ENCODE measurements around the gene ARHGAP5. TPM values are rescaled to one million over a fixed set of nuclear protein-coding genes. Genes with fewer than 3 reads are reported as not detected.
A peak's percentile ranks its signal among the peaks of the same experiment; 100 is the strongest.

The ARHGAP5 gene
- total and polyA plus RNA-seq, 2 donors, result 25.9 to 64.1 TPM

DNA sequence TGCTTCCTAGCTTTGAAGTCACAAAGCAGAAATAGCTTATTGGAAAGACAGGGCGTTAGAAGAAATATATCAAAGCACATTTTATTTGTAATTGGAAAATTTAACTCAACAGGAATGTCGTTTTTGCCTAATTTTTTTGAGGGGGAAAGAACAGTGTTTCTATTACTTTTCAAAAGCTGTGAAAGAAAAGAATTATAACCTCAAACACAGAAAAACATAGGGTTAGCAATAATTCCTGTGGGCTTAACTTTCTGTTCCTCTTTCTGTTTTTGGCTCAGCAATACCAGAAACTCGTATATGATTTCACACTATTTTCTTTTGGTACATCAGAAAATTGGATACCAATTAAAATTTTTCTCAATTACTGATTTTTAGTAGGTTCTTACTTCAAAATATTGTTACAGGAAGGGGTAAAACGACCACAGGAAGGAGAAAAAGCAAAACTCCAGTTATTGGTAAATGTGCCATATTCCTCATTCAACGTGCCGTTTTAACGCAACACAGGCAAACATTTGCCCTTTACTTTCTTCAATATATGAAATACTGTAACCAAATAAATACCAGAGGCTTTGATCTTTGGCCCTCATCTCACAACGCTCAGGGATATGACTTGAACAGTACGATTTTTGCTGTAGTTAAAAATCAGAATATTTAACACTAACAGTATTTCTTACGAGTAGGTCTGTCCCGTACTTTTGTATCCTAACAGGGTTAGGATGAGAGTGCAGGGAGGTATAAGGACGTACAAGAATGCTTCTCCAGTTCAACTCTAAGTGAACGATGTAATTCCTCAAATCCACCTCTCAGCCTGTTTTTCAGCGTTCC, 123.5 kb downstream of the ARHGAP5 start:
- H3K9me3 ChIP-seq (ENCODE audit: control insufficient read depth in 2 of 2, insufficient read depth in 1 of 2, low read length in 1 of 2), result no peaks in the 10 kb centered on the region
- peaks cover 8 to 10% of the 10 kb centered on the region in 2 donors for H3K4me1 ChIP-seq (ENCODE audit: control insufficient read depth in 2 of 2, insufficient read depth in 2 of 2, low read length in 2 of 2)
- DNase-seq (ENCODE audit: low read depth in 6 of 9, low spot score in 9 of 9), result peak in 3 of 9 donors; percentile 11 to 24 (median 13)
- H3K27ac ChIP-seq (ENCODE audit: low read depth in 1 of 2, low read length in 1 of 2), result peak overlapping the region in 1 of 2 donors; percentile 89
- peak overlapping the region; percentile 65 to 78 for H3K4me3 ChIP-seq (ENCODE audit: low read length in 2 of 2)
- peaks cover 0 to 2% of the 10 kb centered on the region in 2 donors for H3K27me3 ChIP-seq (ENCODE audit: control insufficient read depth in 2 of 2, insufficient read depth in 1 of 2, low read length in 1 of 2)
- H3K36me3 ChIP-seq (ENCODE audit: control insufficient read depth in 2 of 2, insufficient read depth in 2 of 2, low read length in 1 of 2), result no peaks in the 10 kb centered on the region
- 4% methylated on average over 14 of the region's 14 CpGs for WGBS

DNA sequence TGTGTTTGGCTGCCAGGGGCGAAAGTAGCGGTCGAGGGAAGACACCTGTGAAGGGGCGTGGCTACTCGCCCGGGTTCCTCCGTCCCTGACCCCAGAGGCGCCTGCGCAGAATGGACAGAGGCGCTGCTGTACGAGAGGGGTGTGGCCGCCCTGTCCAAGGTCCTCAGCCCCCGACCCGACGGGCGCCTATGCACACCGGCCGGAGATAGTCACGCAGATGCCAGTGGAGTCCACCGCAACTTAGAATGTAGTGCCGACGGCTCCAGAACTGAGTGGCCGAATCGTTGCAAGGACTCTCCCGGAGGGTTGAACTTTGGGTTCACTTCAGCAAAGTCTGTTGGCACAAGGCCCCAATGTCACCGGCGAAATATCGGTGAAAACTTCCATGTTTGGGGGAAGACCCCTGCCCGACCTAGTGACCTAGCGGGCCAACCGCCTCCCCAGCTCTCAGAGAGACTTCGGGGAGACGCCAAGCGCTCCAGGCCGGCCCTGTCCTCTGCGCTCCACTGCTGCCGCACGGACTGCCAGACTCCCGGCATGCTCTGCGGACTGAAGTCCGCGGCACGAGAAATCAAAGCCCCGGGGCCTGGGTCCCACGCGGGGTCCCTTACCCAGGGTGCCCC, 124.2 kb downstream of the ARHGAP5 start:
- peak overlapping the region; percentile 78 to 89 for H3K27ac ChIP-seq (ENCODE audit: low read depth in 1 of 2, low read length in 1 of 2)
- peaks cover 8 to 10% of the 10 kb centered on the region in 2 donors for H3K4me1 ChIP-seq (ENCODE audit: control insufficient read depth in 2 of 2, insufficient read depth in 2 of 2, low read length in 2 of 2)
- WGBS, result under 1% methylated on average over 46 of the region's 46 CpGs
- no peaks in the 10 kb centered on the region for H3K9me3 ChIP-seq (ENCODE audit: control insufficient read depth in 2 of 2, insufficient read depth in 1 of 2, low read length in 1 of 2)
- peak overlapping the region; percentile 65 to 78 for H3K4me3 ChIP-seq (ENCODE audit: low read length in 2 of 2)
- DNase-seq (ENCODE audit: low read depth in 6 of 9, low spot score in 9 of 9), result peak; percentile 24 to 74 (median 59)
- peaks cover 0 to 2% of the 10 kb centered on the region in 2 donors for H3K27me3 ChIP-seq (ENCODE audit: control insufficient read depth in 2 of 2, insufficient read depth in 1 of 2, low read length in 1 of 2)
- no peaks in the 10 kb centered on the region for H3K36me3 ChIP-seq (ENCODE audit: control insufficient read depth in 2 of 2, insufficient read depth in 2 of 2, low read length in 1 of 2)

DNA sequence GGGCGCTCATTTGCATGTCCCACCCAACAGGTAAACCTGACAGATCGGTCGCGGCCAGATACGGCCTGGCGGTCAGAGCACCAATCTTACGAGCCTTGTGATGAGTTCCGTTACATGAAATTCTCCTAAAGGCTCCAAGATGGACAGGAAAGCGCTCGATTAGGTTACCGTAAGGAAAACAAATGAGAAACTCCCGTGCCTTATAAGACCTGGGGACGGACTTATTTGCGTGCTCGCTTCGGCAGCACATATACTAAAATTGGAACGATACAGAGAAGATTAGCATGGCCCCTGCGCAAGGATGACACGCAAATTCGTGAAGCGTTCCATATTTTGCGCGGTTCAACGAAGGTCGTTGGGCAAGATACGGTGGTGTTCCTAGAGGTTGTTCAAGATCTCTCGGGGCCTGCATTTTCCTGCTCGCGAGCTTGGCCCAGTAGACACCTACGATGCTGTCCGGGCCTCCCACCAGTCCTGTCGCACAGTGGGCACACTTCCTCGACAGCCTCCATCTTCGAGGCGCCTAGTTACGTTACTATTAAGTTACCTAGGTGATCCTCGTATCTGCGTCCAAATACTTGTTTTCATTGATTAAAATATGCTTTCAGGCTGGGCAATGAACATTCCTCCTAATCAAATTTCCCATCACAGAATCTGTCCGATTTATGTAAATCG, 124.8 kb downstream of the ARHGAP5 start, which contains the start of gene RNU6-7:
TSS of gene RNU6-7 (plus strand) at position 230 of the 675 bp plus-strand sequence.
- Histone ChIP-seq H3K9me3 (ENCODE audit: control insufficient read depth in 2 of 2, insufficient read depth in 1 of 2, low read length in 1 of 2) (no peaks in the 10 kb centered on the region), H3K27ac (ENCODE audit: low read depth in 1 of 2, low read length in 1 of 2) (peak within 1 kb of the TSS; percentile 79 to 89), H3K27me3 (ENCODE audit: control insufficient read depth in 2 of 2, insufficient read depth in 1 of 2, low read length in 1 of 2) (peaks cover 0 to 2% of the 10 kb centered on the region in 2 donors), H3K4me3 (ENCODE audit: low read length in 2 of 2) (peak within 1 kb of the TSS; percentile 65 to 78), H3K36me3 (ENCODE audit: control insufficient read depth in 2 of 2, insufficient read depth in 2 of 2, low read length in 1 of 2) (no peaks in the 10 kb centered on the region), H3K4me1 (ENCODE audit: control insufficient read depth in 2 of 2, insufficient read depth in 2 of 2, low read length in 2 of 2) (peaks cover 8 to 10% of the 10 kb centered on the region in 2 donors)
- under 1% methylated on average over 40 of the region's 40 CpGs for WGBS
- DNase-seq (ENCODE audit: low read depth in 6 of 9, low spot score in 9 of 9), result peak in 8 of 9 donors; percentile 18 to 83 (median 51)

DNA sequence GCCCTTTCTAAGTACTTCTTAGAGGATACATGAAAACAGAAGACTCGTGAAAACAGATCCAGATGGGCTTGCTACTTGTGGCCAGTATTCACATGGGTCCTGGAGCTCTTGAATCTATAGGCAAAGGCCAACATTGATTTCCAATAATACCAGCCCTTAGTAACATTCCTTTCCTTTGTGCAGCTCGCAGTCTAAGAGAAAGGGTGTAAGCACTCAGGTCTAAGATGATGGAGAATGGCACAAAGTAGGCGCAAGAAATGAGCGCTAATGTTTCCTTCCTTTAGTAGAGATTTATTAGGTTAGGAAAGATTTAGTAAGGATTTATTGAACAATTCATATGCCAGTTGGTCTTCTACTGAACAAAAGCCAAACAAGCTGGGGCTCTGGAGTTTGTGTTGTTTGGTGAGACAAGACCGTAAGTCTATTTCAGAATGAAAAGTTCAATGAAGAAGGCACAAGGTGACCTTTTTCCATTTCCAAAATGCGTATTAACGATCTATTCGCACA, 125.4 kb downstream of the ARHGAP5 start:
- Histone ChIP-seq H3K27me3 (ENCODE audit: control insufficient read depth in 2 of 2, insufficient read depth in 1 of 2, low read length in 1 of 2) (peaks cover 0 to 2% of the 10 kb centered on the region in 2 donors), H3K9me3 (ENCODE audit: control insufficient read depth in 2 of 2, insufficient read depth in 1 of 2, low read length in 1 of 2) (no peaks in the 10 kb centered on the region), H3K4me3 (ENCODE audit: low read length in 2 of 2) (peak overlapping the region; percentile 65 to 78), H3K27ac (ENCODE audit: low read depth in 1 of 2, low read length in 1 of 2) (peak overlapping the region; percentile 79 to 89), H3K4me1 (ENCODE audit: control insufficient read depth in 2 of 2, insufficient read depth in 2 of 2, low read length in 2 of 2) (peaks cover 8 to 10% of the 10 kb centered on the region in 2 donors), H3K36me3 (ENCODE audit: control insufficient read depth in 2 of 2, insufficient read depth in 2 of 2, low read length in 1 of 2) (no peaks in the 10 kb centered on the region)
- WGBS, result under 1% methylated on average over 8 of the region's 8 CpGs
- DNase-seq (ENCODE audit: low read depth in 6 of 9, low spot score in 9 of 9), result peak in 6 of 9 donors; percentile 10 to 55 (median 23)

DNA sequence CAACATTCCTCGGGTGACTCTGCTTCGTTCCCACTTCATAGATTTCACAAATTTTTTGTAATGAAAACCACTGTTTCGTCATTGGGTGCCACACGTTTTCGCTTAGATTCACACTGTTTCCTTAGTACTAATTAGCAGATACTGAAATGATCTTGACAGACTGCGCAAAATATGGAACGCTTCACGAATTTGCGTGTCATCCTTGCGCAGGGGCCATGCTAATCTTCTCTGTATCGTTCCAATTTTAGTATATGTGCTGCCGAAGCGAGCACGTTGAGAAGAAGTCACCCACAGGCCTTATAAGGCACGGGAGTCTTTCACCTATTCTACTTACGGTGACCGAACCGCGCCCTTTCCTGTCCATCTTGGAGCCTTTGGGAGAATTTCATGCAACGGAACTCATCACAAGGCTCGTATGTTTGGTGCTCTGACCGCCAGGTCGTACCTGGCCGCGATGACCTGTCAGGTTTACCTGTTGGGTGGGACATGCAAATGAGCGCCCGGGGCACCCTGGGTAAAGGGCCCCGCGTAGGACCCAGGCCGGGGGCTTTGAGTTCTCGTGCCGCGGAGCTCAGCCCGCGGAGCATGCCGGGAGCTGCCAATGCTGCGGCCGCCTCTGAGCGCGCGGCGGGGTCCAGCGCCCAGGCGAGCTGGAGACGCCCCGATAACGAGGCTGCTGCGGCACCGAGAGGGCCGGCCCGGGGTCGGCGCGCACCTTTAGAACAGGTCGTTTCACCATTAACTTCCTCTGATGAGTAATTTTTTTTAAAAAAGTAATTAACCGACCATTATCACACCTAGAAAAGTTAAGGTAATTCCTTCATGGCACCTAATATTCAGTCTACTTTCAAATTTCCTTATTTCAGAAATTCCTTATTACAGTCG, 126.1 kb downstream of the ARHGAP5 start, which contains the start of gene RNU6-8:
TSS of gene RNU6-8 (minus strand) at position 272 of the 885 bp plus-strand sequence.
- DNase-seq (ENCODE audit: low read depth in 6 of 9, low spot score in 9 of 9), result peak; percentile 61 to 95 (median 84)
- peak within 1 kb of the TSS; percentile 89 for H3K27ac ChIP-seq (ENCODE audit: low read depth in 1 of 2, low read length in 1 of 2)

DNA sequence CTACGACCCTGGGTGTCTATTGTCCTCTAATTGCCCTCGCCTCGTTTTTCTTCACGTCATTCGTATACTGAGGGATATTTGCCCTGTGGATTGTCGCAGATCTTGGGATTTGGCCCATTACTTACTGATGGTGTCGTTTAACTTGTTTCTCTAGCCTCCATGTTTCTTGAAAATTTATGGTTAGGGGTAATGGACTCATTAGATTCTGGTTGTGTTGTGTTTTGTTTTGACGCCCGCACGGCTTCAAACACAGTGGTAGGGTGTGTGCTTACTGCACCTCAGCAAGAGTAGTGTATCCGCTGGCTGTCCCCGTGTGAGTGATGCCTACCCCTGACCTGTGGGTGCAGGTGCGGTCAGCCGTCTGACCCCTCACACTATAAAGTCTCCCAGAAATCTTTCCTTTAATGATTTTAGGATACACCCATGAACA, 126.8 kb downstream of the ARHGAP5 start:
- no peaks in the 10 kb centered on the region for H3K36me3 ChIP-seq (ENCODE audit: control insufficient read depth in 2 of 2, insufficient read depth in 2 of 2, low read length in 1 of 2)
- no peaks in the 10 kb centered on the region for H3K9me3 ChIP-seq (ENCODE audit: control insufficient read depth in 2 of 2, insufficient read depth in 1 of 2, low read length in 1 of 2)
- H3K4me3 ChIP-seq (ENCODE audit: low read length in 2 of 2), result peak overlapping the region; percentile 65 to 78
- 6% methylated on average over 14 of the region's 14 CpGs for WGBS
- peak overlapping the region; percentile 2 to 20 for H3K27ac ChIP-seq (ENCODE audit: low read depth in 1 of 2, low read length in 1 of 2)
- peak in 7 of 9 donors; percentile 12 to 67 (median 42) for DNase-seq (ENCODE audit: low read depth in 6 of 9, low spot score in 9 of 9)
- peaks cover 0 to 2% of the 10 kb centered on the region in 2 donors for H3K27me3 ChIP-seq (ENCODE audit: control insufficient read depth in 2 of 2, insufficient read depth in 1 of 2, low read length in 1 of 2)
- H3K4me1 ChIP-seq (ENCODE audit: control insufficient read depth in 2 of 2, insufficient read depth in 2 of 2, low read length in 2 of 2), result peaks cover 8 to 10% of the 10 kb centered on the region in 2 donors

More for the DNA sequence above, 126.1 kb downstream of the ARHGAP5 start, which contains the start of gene RNU6-8:
- Histone ChIP-seq H3K36me3 (ENCODE audit: control insufficient read depth in 2 of 2, insufficient read depth in 2 of 2, low read length in 1 of 2) (no peaks in the 10 kb centered on the region), H3K27me3 (ENCODE audit: control insufficient read depth in 2 of 2, insufficient read depth in 1 of 2, low read length in 1 of 2) (peaks cover 0 to 2% of the 10 kb centered on the region in 2 donors), H3K4me1 (ENCODE audit: control insufficient read depth in 2 of 2, insufficient read depth in 2 of 2, low read length in 2 of 2) (peaks cover 8 to 10% of the 10 kb centered on the region in 2 donors), H3K9me3 (ENCODE audit: control insufficient read depth in 2 of 2, insufficient read depth in 1 of 2, low read length in 1 of 2) (no peaks in the 10 kb centered on the region), H3K4me3 (ENCODE audit: low read length in 2 of 2) (peak within 1 kb of the TSS; percentile 65 to 78)
- under 1% methylated on average over 57 of the region's 57 CpGs for WGBS

DNA sequence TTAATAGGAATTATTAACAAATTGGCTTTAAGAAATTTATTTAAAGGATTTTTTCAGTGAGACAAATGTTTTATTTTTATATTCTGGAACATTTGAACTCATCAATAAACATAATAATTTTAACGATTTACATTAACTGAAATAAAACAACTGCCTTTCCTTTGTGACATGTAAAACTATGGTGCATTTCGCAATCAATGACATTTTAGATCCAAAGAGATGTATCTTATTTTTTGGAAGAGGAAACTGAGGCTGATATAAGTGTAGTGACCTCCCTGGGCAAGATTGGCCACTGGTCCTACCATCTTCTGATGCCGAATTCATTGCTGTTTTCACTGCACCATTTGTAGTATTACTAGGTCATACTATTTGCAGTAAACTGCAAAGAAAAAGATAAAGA, 128.4 kb downstream of the ARHGAP5 start:
- 97% methylated on average over 3 of the region's 3 CpGs for WGBS
- Histone ChIP-seq H3K4me1 (ENCODE audit: control insufficient read depth in 2 of 2, insufficient read depth in 2 of 2, low read length in 2 of 2) (peaks cover 8 to 10% of the 10 kb centered on the region in 2 donors), H3K27me3 (ENCODE audit: control insufficient read depth in 2 of 2, insufficient read depth in 1 of 2, low read length in 1 of 2) (no peaks in the 10 kb centered on the region), H3K9me3 (ENCODE audit: control insufficient read depth in 2 of 2, insufficient read depth in 1 of 2, low read length in 1 of 2) (no peaks in the 10 kb centered on the region), H3K36me3 (ENCODE audit: control insufficient read depth in 2 of 2, insufficient read depth in 2 of 2, low read length in 1 of 2) (no peaks in the 10 kb centered on the region), H3K27ac (ENCODE audit: low read depth in 1 of 2, low read length in 1 of 2) (no peak overlapping the region), H3K4me3 (ENCODE audit: low read length in 2 of 2) (no peak overlapping the region)
- DNase-seq (ENCODE audit: low read depth in 6 of 9, low spot score in 9 of 9), result no peak

DNA sequence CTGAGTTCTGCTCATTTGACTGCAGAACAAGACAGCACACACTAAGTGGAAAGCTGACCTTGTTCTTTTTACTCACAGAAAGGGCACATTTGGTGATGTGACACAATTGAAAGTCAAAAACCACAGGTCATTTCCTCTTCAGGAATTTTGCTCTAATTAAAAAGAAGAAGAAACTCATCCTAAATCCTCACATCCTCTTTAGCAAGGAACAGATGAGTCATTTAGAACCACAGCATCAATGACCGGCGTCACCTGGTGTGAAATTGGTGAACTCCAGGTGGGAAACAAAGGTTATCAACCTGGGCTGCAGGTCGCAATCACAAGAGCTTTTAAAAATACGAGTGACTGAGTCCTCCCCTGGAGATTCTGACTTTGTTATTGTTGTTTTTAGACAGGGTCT, 128.9 kb downstream of the ARHGAP5 start:
- no peak overlapping the region for H3K27ac ChIP-seq (ENCODE audit: low read depth in 1 of 2, low read length in 1 of 2)
- peak in 1 of 9 donors; percentile 23 for DNase-seq (ENCODE audit: low read depth in 6 of 9, low spot score in 9 of 9)
- no peaks in the 10 kb centered on the region for H3K36me3 ChIP-seq (ENCODE audit: control insufficient read depth in 2 of 2, insufficient read depth in 2 of 2, low read length in 1 of 2)
- no peaks in the 10 kb centered on the region for H3K27me3 ChIP-seq (ENCODE audit: control insufficient read depth in 2 of 2, insufficient read depth in 1 of 2, low read length in 1 of 2)
- H3K4me1 ChIP-seq (ENCODE audit: control insufficient read depth in 2 of 2, insufficient read depth in 2 of 2, low read length in 2 of 2), result peaks cover 8% of the 10 kb centered on the region in 2 donors
- WGBS, result 81% methylated on average over 4 of the region's 4 CpGs
- no peak overlapping the region for H3K4me3 ChIP-seq (ENCODE audit: low read length in 2 of 2)
- H3K9me3 ChIP-seq (ENCODE audit: control insufficient read depth in 2 of 2, insufficient read depth in 1 of 2, low read length in 1 of 2), result no peaks in the 10 kb centered on the region

Measured in thymus (tissue), 11 donors.